NCI-H2081 treated with DMSO at 0.1 percent for 48 hours (cell line): ENCODE results near the gene ANKS1B.

Experiments
- DNase-seq: peaks from one replicate; lab custom pipeline; 2025; lab: John Stamatoyannopoulos, UW

Gene ANKS1B

GRCh38 chr12:99453836-99454538 lies 530.7 kb downstream of the ANKS1B start:
- DNase-seq: no peak

- no peak for DNase-seq
Observed at GRCh38 chr12:99450036-99450630, 534.6 kb downstream of the ANKS1B start.

GRCh38 chr12:99444859-99445316 lies 539.8 kb downstream of the ANKS1B start:
- no peak for DNase-seq

- no peak for DNase-seq
Observed at GRCh38 chr12:99442758-99443157, 542.0 kb downstream of the ANKS1B start.

GRCh38 chr12:99439399-99439798 lies 545.3 kb downstream of the ANKS1B start:
- DNase-seq: no peak

- DNase-seq: no peak
Observed at GRCh38 chr12:99436584-99436983, 548.2 kb downstream of the ANKS1B start.

- DNase-seq: no peak
Observed at GRCh38 chr12:99435095-99435791, 549.5 kb downstream of the ANKS1B start.

GRCh38 chr12:99433155-99433554 lies 551.6 kb downstream of the ANKS1B start:
- DNase-seq: no peak

GRCh38 chr12:99431203-99431602 lies 553.5 kb downstream of the ANKS1B start:
- DNase-seq: no peak

GRCh38 chr12:99427104-99427503 lies 557.6 kb downstream of the ANKS1B start:
- DNase-seq: no peak

- no peak for DNase-seq
Observed at GRCh38 chr12:99418379-99418778, 566.4 kb downstream of the ANKS1B start.

- no peak for DNase-seq
Observed at GRCh38 chr12:99413751-99414150, 571.0 kb downstream of the ANKS1B start.

GRCh38 chr12:99393763-99394162 lies 591.0 kb downstream of the ANKS1B start:
- DNase-seq: no peak

GRCh38 chr12:99392091-99392850 lies 592.5 kb downstream of the ANKS1B start:
- DNase-seq: no peak

- no peak for DNase-seq
Observed at GRCh38 chr12:99390707-99391106, 594.0 kb downstream of the ANKS1B start.

- no peak for DNase-seq
Observed at GRCh38 chr12:99389751-99390150, 595.0 kb downstream of the ANKS1B start.

- no peak for DNase-seq
Observed at GRCh38 chr12:99388671-99389195, 596.0 kb downstream of the ANKS1B start.

- DNase-seq: no peak
Observed at GRCh38 chr12:99387661-99388060, 597.1 kb downstream of the ANKS1B start.

- DNase-seq: no peak
Observed at GRCh38 chr12:99386907-99387306, 597.8 kb downstream of the ANKS1B start.

GRCh38 chr12:99383258-99383657 lies 601.5 kb downstream of the ANKS1B start:
- no peak for DNase-seq

GRCh38 chr12:99381992-99382391 lies 602.7 kb downstream of the ANKS1B start:
- DNase-seq: no peak

GRCh38 chr12:99380701-99381100 lies 604.0 kb downstream of the ANKS1B start:
- DNase-seq: no peak
